CD8-positive, alpha-beta memory T cell (primary cell): Measurements from ENCODE around the gene ZSWIM7. TPM values are rescaled to one million over a fixed set of nuclear protein-coding genes. Genes with fewer than 3 reads are reported as not detected.

Source experiments
- CTCF ChIA-PET: fragments of 350-600 bp; sonication (Branson Sonifier 250); formaldehyde crosslinking; loops from one replicate; lab custom pipeline; 2021; ENCODE audit warnings: antibody characterized with exemption; lab: Charles Lee
- POLR2A ChIA-PET: fragments of 350-600 bp; sonication (Branson Sonifier 250); formaldehyde crosslinking; loops from one replicate; lab custom pipeline; 2021; ENCODE audit warnings: antibody characterized with exemption; lab: Charles Lee
- DNase-seq, 5 donors: peaks; one replicate each; pipeline versions ENCODE4 v3.0.0 to v3.0.0-alpha.2; 2020 to 2022; ENCODE audit warnings: mixed read lengths in 1 of 5
- H3K27ac ChIP-seq: one replicate; pipeline ENCODE4 v1.7.0; 2013; ENCODE audit warnings: low read depth, mild to moderate bottlenecking, low read length, moderate library complexity
- H3K27me3 ChIP-seq: 2 replicates; pipeline ENCODE4 v1.7.0; 2013; ENCODE audit warnings: low read length, mild to moderate bottlenecking; ENCODE audit not compliant: insufficient read depth, poor library complexity, severe bottlenecking
- H3K36me3 ChIP-seq: 2 replicates; pipeline ENCODE4 v1.7.0; 2013; ENCODE audit warnings: mild to moderate bottlenecking, low read length, moderate library complexity; ENCODE audit not compliant: insufficient read depth
- H3K4me1 ChIP-seq: 2 replicates; pipeline ENCODE4 v1.7.0; 2013; ENCODE audit warnings: mild to moderate bottlenecking, low read length, moderate library complexity; ENCODE audit not compliant: insufficient read depth
- H3K4me3 ChIP-seq: 2 replicates; pipeline ENCODE4 v1.7.0; 2013; ENCODE audit warnings: mild to moderate bottlenecking, low read length
- H3K9me3 ChIP-seq: 2 replicates; pipeline ENCODE4 v1.7.0; 2013; ENCODE audit warnings: mild to moderate bottlenecking, low read length
- H3K27ac Mint-ChIP-seq, 8 donors: one replicate each; pipeline ENCODE4 v1.8.0; 2020 to 2021; ENCODE audit warnings: mixed read lengths in 8 of 8, mild to moderate bottlenecking in 6 of 8, inconsistent platforms in 3 of 8, moderate library complexity in 3 of 8
- H3K27me3 Mint-ChIP-seq, 2 donors: one replicate each; pipeline ENCODE4 v1.8.0; 2020 to 2021; ENCODE audit warnings: mixed read lengths in 2 of 2, mild to moderate bottlenecking in 1 of 2, moderate library complexity in 1 of 2
- H3K36me3 Mint-ChIP-seq, 3 donors: one replicate each; pipeline ENCODE4 v1.8.0; 2020 to 2021; ENCODE audit warnings: mixed read lengths in 3 of 3, inconsistent platforms in 1 of 3, mild to moderate bottlenecking in 1 of 3
- H3K4me1 Mint-ChIP-seq, 3 donors: one replicate each; pipeline ENCODE4 v1.8.0; 2020 to 2021; ENCODE audit warnings: mixed read lengths in 3 of 3, inconsistent platforms in 1 of 3, mild to moderate bottlenecking in 1 of 3
- H3K4me3 Mint-ChIP-seq, 7 donors: one replicate each; pipeline ENCODE4 v1.8.0; 2020 to 2021; ENCODE audit warnings: mixed read lengths in 7 of 7, mild to moderate bottlenecking in 6 of 7, moderate library complexity in 4 of 7, inconsistent platforms in 2 of 7
- H3K9me3 Mint-ChIP-seq, 5 donors: one replicate each; pipeline ENCODE4 v1.8.0; 2020 to 2022; ENCODE audit warnings: mixed read lengths in 5 of 5, mild to moderate bottlenecking in 3 of 5, moderate library complexity in 2 of 5, inconsistent platforms in 1 of 5
- polyA plus RNA-seq: library from polyadenylated mRNA; unstranded; fragments of 300-500 nt; fragmentation: Illumina TruSeq; gene quantifications from one replicate; pipeline ENCODE4 v1.2.3, GENCODE V29; 2021
- total RNA-seq, 2 experiments: library from RNA; stranded (reverse); gene quantifications; one replicate each; pipeline ENCODE4 v1.2.3, GENCODE V29; 2021

The ZSWIM7 gene
- total and polyA plus RNA-seq, 3 experiments from 2014 or later, result 11.0 to 60.4 (median 12.2) TPM

DNA sequence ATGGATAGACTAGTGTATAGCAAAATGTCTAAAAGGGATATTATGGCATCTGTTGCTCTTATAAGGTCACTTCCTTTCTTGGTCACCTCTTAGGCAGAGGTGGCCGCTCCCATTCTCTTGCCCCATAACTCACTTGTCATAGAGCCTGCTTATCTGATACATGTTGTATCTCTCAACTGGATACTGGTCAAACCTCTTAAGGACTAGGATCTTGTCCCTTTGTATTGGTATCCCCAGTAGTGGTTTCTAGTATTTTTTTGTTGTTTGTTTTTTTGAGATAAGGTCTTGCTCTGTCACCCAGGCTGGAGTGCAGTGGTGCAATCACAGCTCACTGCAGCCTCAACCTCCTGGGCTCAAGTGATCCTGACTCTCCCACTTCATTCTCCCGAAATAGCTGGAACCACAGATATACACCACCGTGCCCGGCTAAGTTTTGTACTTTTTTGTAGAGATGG is 27.0 kb downstream of the ZSWIM7 start:
- DNase-seq, result no peak
- Histone ChIP-seq H3K4me1 (no peaks in the 10 kb centered on the region), H3K27me3 (no peaks in the 10 kb centered on the region), H3K9me3 (no peaks in the 10 kb centered on the region), H3K27ac (no peak overlapping the region), H3K4me3 (no peak overlapping the region), H3K36me3 (peaks cover 9% of the 10 kb centered on the region)
- Mint-ChIP-seq H3K27ac (peak overlapping the region in 2 of 8 donors; percentile 13 to 68), H3K36me3 (peaks cover 0 to 27% (median 7%) of the 10 kb centered on the region in 3 donors), H3K9me3 (no peaks in the 10 kb centered on the region), H3K4me3 (no peak overlapping the region), H3K4me1 (no peaks in the 10 kb centered on the region), H3K27me3 (peaks cover 0 to 11% of the 10 kb centered on the region in 2 donors)
- ChIA-PET CTCF (no interaction called here), POLR2A (no interaction called here)

- Mint-ChIP-seq H3K9me3 (no peaks in the 10 kb centered on the region), H3K4me3 (no peak overlapping the region), H3K27ac (peak overlapping the region in 1 of 8 donors; percentile 62), H3K4me1 (no peaks in the 10 kb centered on the region), H3K27me3 (peaks cover 0 to 11% of the 10 kb centered on the region in 2 donors), H3K36me3 (peaks cover 0 to 21% (median 3%) of the 10 kb centered on the region in 3 donors)
- Histone ChIP-seq H3K27ac (no peak overlapping the region), H3K4me3 (no peak overlapping the region), H3K36me3 (peaks cover 5% of the 10 kb centered on the region), H3K27me3 (no peaks in the 10 kb centered on the region), H3K4me1 (peaks cover 5% of the 10 kb centered on the region), H3K9me3 (no peaks in the 10 kb centered on the region)
- DNase-seq, result no peak
- POLR2A ChIA-PET, result no interaction called here
- CTCF ChIA-PET, result no interaction called here
Observed at GRCh38 chr17:15971882-15972281, 27.6 kb downstream of the ZSWIM7 start.

DNA sequence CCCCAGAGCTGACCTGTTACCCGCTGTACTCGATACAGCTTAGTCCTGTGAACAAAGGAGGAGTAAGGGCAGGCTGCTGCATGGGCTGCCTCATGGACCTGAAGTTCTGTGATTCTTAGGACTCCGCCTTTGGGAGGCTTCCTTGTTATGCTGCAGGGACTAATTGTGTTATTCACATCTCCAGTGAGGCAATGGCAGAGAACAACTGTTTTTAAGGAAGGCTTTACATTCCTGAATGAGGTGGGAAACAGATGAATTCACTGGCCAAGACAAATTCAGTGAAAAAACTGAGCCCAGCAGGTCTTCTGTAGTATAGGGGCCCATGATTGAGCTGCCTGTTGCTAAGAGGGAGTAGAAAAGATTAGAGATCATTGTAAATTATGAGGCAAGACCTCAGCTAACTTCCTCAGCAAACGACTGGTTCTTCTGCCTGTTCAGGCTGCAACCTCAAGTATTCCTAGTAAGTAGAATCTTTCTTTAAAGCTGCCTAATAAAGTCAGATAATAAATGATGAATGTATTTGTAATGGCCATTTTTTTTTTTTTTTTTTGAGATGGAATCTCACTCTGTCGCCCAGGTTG is 28.3 kb downstream of the ZSWIM7 start:
- Histone ChIP-seq H3K9me3 (no peaks in the 10 kb centered on the region), H3K36me3 (no peaks in the 10 kb centered on the region), H3K27me3 (no peaks in the 10 kb centered on the region), H3K4me1 (peaks cover 12% of the 10 kb centered on the region), H3K27ac (no peak overlapping the region), H3K4me3 (no peak overlapping the region)
- peaks cover 0 to 3% (median 0%) of the 10 kb centered on the region in 3 donors for H3K4me1 Mint-ChIP-seq
- ChIA-PET CTCF (no interaction called here), POLR2A (no interaction called here)
- no peak overlapping the region for H3K27ac Mint-ChIP-seq
- H3K9me3 Mint-ChIP-seq, result no peaks in the 10 kb centered on the region
- no peak overlapping the region for H3K4me3 Mint-ChIP-seq
- no peak for DNase-seq
- H3K36me3 Mint-ChIP-seq, result peaks cover 0 to 15% (median 0%) of the 10 kb centered on the region in 3 donors
- peaks cover 0 to 11% of the 10 kb centered on the region in 2 donors for H3K27me3 Mint-ChIP-seq

GRCh38 chr17:15970500-15970899 is 29.0 kb downstream of the ZSWIM7 start:
- H3K9me3 Mint-ChIP-seq, result no peaks in the 10 kb centered on the region
- H3K4me1 Mint-ChIP-seq, result peaks cover 0 to 3% (median 0%) of the 10 kb centered on the region in 3 donors
- Histone ChIP-seq H3K9me3 (no peaks in the 10 kb centered on the region), H3K4me3 (no peak overlapping the region), H3K36me3 (no peaks in the 10 kb centered on the region), H3K27me3 (no peaks in the 10 kb centered on the region), H3K4me1 (peaks cover 14% of the 10 kb centered on the region), H3K27ac (no peak overlapping the region)
- H3K4me3 Mint-ChIP-seq, result no peak overlapping the region
- ChIA-PET CTCF (no interaction called here), POLR2A (no interaction called here)
- H3K27me3 Mint-ChIP-seq, result peaks cover 0 to 11% of the 10 kb centered on the region in 2 donors
- H3K36me3 Mint-ChIP-seq, result peaks cover 0 to 12% (median 0%) of the 10 kb centered on the region in 3 donors
- no peak for DNase-seq
- no peak overlapping the region for H3K27ac Mint-ChIP-seq

DNA sequence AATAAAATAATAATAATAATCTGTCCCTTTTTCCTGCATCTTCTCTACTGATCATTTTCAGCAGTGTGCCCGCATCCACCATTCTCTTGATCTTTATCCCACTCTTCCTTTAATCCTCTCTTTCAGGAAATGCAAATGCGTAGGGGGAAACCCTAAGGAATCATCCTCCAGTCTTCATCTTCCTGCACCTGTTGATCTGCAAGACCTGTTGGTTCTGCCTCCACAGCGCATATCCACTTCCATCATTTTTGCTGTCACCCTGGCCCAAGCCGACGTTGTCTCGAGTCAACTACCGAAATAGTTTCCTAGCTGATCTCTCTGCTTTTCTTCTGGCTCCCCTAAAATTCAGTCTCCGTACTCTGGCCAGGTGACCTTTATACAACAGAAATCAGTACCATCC is 30.0 kb downstream of the ZSWIM7 start:
- no peak overlapping the region for H3K27ac ChIP-seq
- no peak overlapping the region for H3K4me3 Mint-ChIP-seq
- DNase-seq, result no peak
- H3K36me3 ChIP-seq, result no peaks in the 10 kb centered on the region
- no peaks in the 10 kb centered on the region for H3K27me3 ChIP-seq
- peaks cover 0 to 3% (median 0%) of the 10 kb centered on the region in 3 donors for H3K4me1 Mint-ChIP-seq
- H3K9me3 Mint-ChIP-seq, result no peaks in the 10 kb centered on the region
- peaks cover 14% of the 10 kb centered on the region for H3K4me1 ChIP-seq
- no peak overlapping the region for H3K4me3 ChIP-seq
- POLR2A ChIA-PET, result no interaction called here
- peaks cover 2 to 11% of the 10 kb centered on the region in 2 donors for H3K27me3 Mint-ChIP-seq
- peaks cover 0 to 2% (median 0%) of the 10 kb centered on the region in 3 donors for H3K36me3 Mint-ChIP-seq
- H3K27ac Mint-ChIP-seq, result peak overlapping the region in 1 of 8 donors; percentile 58
- H3K9me3 ChIP-seq, result no peaks in the 10 kb centered on the region
- CTCF ChIA-PET, result no interaction called here

GRCh38 chr17:15967706-15968399 is 31.7 kb downstream of the ZSWIM7 start:
- CTCF ChIA-PET, result no interaction called here
- no peaks in the 10 kb centered on the region for H3K36me3 Mint-ChIP-seq
- H3K4me3 Mint-ChIP-seq, result no peak overlapping the region
- peaks cover 2 to 11% of the 10 kb centered on the region in 2 donors for H3K27me3 Mint-ChIP-seq
- Histone ChIP-seq H3K4me1 (peaks cover 14% of the 10 kb centered on the region), H3K27ac (no peak overlapping the region), H3K9me3 (no peaks in the 10 kb centered on the region), H3K36me3 (no peaks in the 10 kb centered on the region), H3K4me3 (no peak overlapping the region), H3K27me3 (no peaks in the 10 kb centered on the region)
- peaks cover 0 to 3% (median 0%) of the 10 kb centered on the region in 3 donors for H3K4me1 Mint-ChIP-seq
- no peak for DNase-seq
- H3K9me3 Mint-ChIP-seq, result no peaks in the 10 kb centered on the region
- POLR2A ChIA-PET, result no interaction called here
- no peak overlapping the region for H3K27ac Mint-ChIP-seq

DNA sequence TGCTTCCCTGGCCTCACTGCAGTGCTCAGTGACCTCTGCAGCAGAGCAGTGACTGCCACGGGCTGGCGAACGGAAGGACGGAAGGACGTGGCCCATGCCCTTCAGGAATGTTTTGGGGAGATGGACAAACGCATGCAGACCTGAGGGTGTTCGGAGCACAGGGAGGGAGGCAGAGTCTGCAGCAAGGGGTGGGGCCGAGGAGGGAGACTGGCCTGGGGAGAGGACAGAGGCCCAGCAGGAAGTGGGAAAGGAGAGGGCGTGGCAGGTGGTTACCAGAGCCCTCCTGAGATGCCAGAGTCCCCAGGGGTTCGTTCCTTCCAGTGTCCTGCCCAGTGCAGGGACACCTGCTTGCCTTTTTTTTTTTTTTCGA is 32.6 kb downstream of the ZSWIM7 start:
- Mint-ChIP-seq H3K9me3 (no peaks in the 10 kb centered on the region), H3K4me1 (peaks cover 0 to 3% (median 0%) of the 10 kb centered on the region in 3 donors), H3K27me3 (peaks cover 2 to 11% of the 10 kb centered on the region in 2 donors), H3K4me3 (peak overlapping the region in 1 of 7 donors; percentile 12), H3K36me3 (no peaks in the 10 kb centered on the region), H3K27ac (no peak overlapping the region)
- ChIA-PET CTCF (interaction anchor here (2.2 kb wide), 1 partner anchor 23 kb away, joined by 7 read pairs; the partner anchor contains the start of gene ADORA2B), POLR2A (no interaction called here)
- Histone ChIP-seq H3K36me3 (no peaks in the 10 kb centered on the region), H3K27ac (no peak overlapping the region), H3K27me3 (no peaks in the 10 kb centered on the region), H3K9me3 (no peaks in the 10 kb centered on the region), H3K4me3 (peak overlapping the region; percentile 6), H3K4me1 (peaks cover 14% of the 10 kb centered on the region)
- DNase-seq, result no peak

GRCh38 chr17:15966183-15966878 is 33.2 kb downstream of the ZSWIM7 start:
- DNase-seq, result peak in 1 of 5 donors; percentile 23
- Mint-ChIP-seq H3K4me1 (peaks cover 0 to 3% (median 0%) of the 10 kb centered on the region in 3 donors), H3K27me3 (peaks cover 2 to 11% of the 10 kb centered on the region in 2 donors), H3K27ac (no peak overlapping the region), H3K36me3 (no peaks in the 10 kb centered on the region), H3K4me3 (peak overlapping the region in 1 of 7 donors; percentile 12), H3K9me3 (no peaks in the 10 kb centered on the region)
- no peaks in the 10 kb centered on the region for H3K9me3 ChIP-seq
- CTCF ChIA-PET, result interaction anchor here (2.2 kb wide), 1 partner anchor 22 kb away, joined by 7 read pairs; the partner anchor contains the start of gene ADORA2B
- peak overlapping the region; percentile 10 for H3K27ac ChIP-seq
- H3K36me3 ChIP-seq, result no peaks in the 10 kb centered on the region
- peak overlapping the region; percentile 6 for H3K4me3 ChIP-seq
- POLR2A ChIA-PET, result no interaction called here
- H3K27me3 ChIP-seq, result no peaks in the 10 kb centered on the region
- H3K4me1 ChIP-seq, result peaks cover 14% of the 10 kb centered on the region
